GM18907 (cell line): ENCODE results near the gene MLEC.

Source experiments
- ATAC-seq: cut with Tn5 transposase; IDR thresholded peaks from one replicate; pipeline ENCODE4 v1.9.1; 2021; ENCODE audit warnings: mild to moderate bottlenecking, moderate library complexity; ENCODE audit not compliant: unreplicated experiment

The MLEC gene

GRCh38 chr12:120690978-120691377 lies 4.0 kb downstream of the MLEC start:
- no peak for ATAC-seq

GRCh38 chr12:120692524-120693033 lies 5.6 kb downstream of the MLEC start:
- ATAC-seq = no peak

- no peak for ATAC-seq
Measured at GRCh38 chr12:120693848-120694247, 6.9 kb downstream of the MLEC start.

- ATAC-seq = no peak
Measured at GRCh38 chr12:120696626-120697025, 9.7 kb downstream of the MLEC start.

- ATAC-seq = no peak
Measured at GRCh38 chr12:120697344-120697743, 10.4 kb downstream of the MLEC start.

- no peak for ATAC-seq
Measured at GRCh38 chr12:120698665-120699064, 11.7 kb downstream of the MLEC start.

- ATAC-seq = no peak
Measured at GRCh38 chr12:120699553-120699952, 12.6 kb downstream of the MLEC start.

GRCh38 chr12:120700886-120701285 lies 13.9 kb downstream of the MLEC start:
- ATAC-seq = no peak

GRCh38 chr12:120702637-120703036 lies 15.7 kb downstream of the MLEC start:
- ATAC-seq = no peak

- no peak for ATAC-seq
Measured at GRCh38 chr12:120703311-120703942, 16.5 kb downstream of the MLEC start.

- ATAC-seq = no peak
Measured at GRCh38 chr12:120705618-120706017, 18.7 kb downstream of the MLEC start.

GRCh38 chr12:120706029-120706428 lies 19.1 kb downstream of the MLEC start:
- ATAC-seq = no peak

GRCh38 chr12:120708651-120709050 lies 21.7 kb downstream of the MLEC start:
- ATAC-seq = no peak

- peak; percentile 63 for ATAC-seq
Measured at GRCh38 chr12:120710031-120710804, 23.3 kb downstream of the MLEC start, which contains the start of gene UNC119B. Gene UNC119B (plus strand): TSS chr12:120710458. CDS start chr12:120710475, 17 bp downstream.

GRCh38 chr12:120710805-120711296 lies 23.9 kb downstream of the MLEC start:
- peak; percentile 18 for ATAC-seq

GRCh38 chr12:120711411-120711810 lies 24.5 kb downstream of the MLEC start:
- no peak for ATAC-seq

- ATAC-seq = no peak
Measured at GRCh38 chr12:120712610-120713009, 25.7 kb downstream of the MLEC start.

- ATAC-seq = peak; percentile 48
Measured at GRCh38 chr12:120713861-120714482, 27.0 kb downstream of the MLEC start.

- no peak for ATAC-seq
Measured at GRCh38 chr12:120718055-120718454, 31.1 kb downstream of the MLEC start.

GRCh38 chr12:120719072-120719471 lies 32.1 kb downstream of the MLEC start:
- ATAC-seq = peak; percentile 51

- no peak for ATAC-seq
Measured at GRCh38 chr12:120719496-120720233, 32.7 kb downstream of the MLEC start.
